Pulmonary artery endothelial cell (primary cell): ENCODE measurements around the gene PRR23A. TPM values are rescaled to one million over a fixed set of nuclear protein-coding genes. Genes with fewer than 3 reads are reported as not detected.
"Not testable (repeated sequence)": the region's sequence is repeated elsewhere in the genome, so short reads cannot be mapped to it uniquely, and the experiment has no call there.

Experiments
- DNase-seq: peaks from one replicate; pipeline ENCODE4 v3.0.0-alpha.2; 2011; ENCODE audit warnings: low read depth, low spot score
- total RNA-seq: library from RNA; depleted of rRNA; stranded (reverse); fragments of >200 nt; gene quantifications from 2 replicates; pipeline ENCODE4 v1.2.3, GENCODE V29; 2014

Gene PRR23A
- not detected in 2 replicates for total RNA-seq

GRCh38 chr3:139006051-139006716 lies at the start of gene PRR23A:
TSS of gene PRR23A (minus strand) at chr3:139006268. CDS start at chr3:139006268, 0 bp downstream.
- DNase-seq, result no peak

- no peak for DNase-seq
Observed at GRCh38 chr3:139052802-139053600, 46.9 kb upstream of the PRR23A start.

- DNase-seq, result no peak
Observed at GRCh38 chr3:139044366-139045210, 38.5 kb upstream of the PRR23A start, which contains the start of gene PRR23C. TSS of gene PRR23C (minus strand) at chr3:139044892. CDS start at chr3:139044620, 272 bp downstream.

GRCh38 chr3:139043554-139044365 lies 37.7 kb upstream of the PRR23A start:
- no peak for DNase-seq

GRCh38 chr3:139037478-139037877 lies 31.4 kb upstream of the PRR23A start:
- no peak for DNase-seq

- DNase-seq, result no peak
Observed at GRCh38 chr3:139032326-139033002, 26.4 kb upstream of the PRR23A start.

GRCh38 chr3:139030576-139030975 lies 24.5 kb upstream of the PRR23A start:
- DNase-seq, result not testable (repeated sequence)

GRCh38 chr3:139024968-139025367 lies 18.9 kb upstream of the PRR23A start:
- no peak for DNase-seq

- DNase-seq, result no peak
Observed at GRCh38 chr3:139020868-139021234, 14.8 kb upstream of the PRR23A start, which contains the start of gene PRR23B. TSS of gene PRR23B (minus strand) at chr3:139020926. CDS start at chr3:139020661, 265 bp downstream.

GRCh38 chr3:139020036-139020867 lies 14.2 kb upstream of the PRR23A start:
- DNase-seq, result no peak

- no peak for DNase-seq
Observed at GRCh38 chr3:139016430-139017048, 10.5 kb upstream of the PRR23A start.

- no peak for DNase-seq
Observed at GRCh38 chr3:139005356-139005993, 593 bp downstream of the PRR23A start.

- no peak for DNase-seq
Observed at GRCh38 chr3:138995706-138996105, 10.4 kb downstream of the PRR23A start.

- no peak for DNase-seq
Observed at GRCh38 chr3:138987181-138987580, 18.9 kb downstream of the PRR23A start.

- no peak for DNase-seq
Observed at GRCh38 chr3:138985932-138986331, 20.1 kb downstream of the PRR23A start.

- DNase-seq, result no peak
Observed at GRCh38 chr3:138984816-138985215, 21.3 kb downstream of the PRR23A start.

GRCh38 chr3:138976047-138976446 lies 30.0 kb downstream of the PRR23A start:
- DNase-seq, result no peak

GRCh38 chr3:138975351-138975750 lies 30.7 kb downstream of the PRR23A start:
- no peak for DNase-seq
